GM21526 (cell line): ENCODE data around the gene ATP1B3.
A peak's percentile ranks its signal among the peaks of the same experiment; 100 is the strongest.
"Not testable (repeated sequence)": the region's sequence is repeated elsewhere in the genome, so short reads cannot be mapped to it uniquely, and the experiment has no call there.

ENCODE experiments used
- ATAC-seq: cut with Tn5 transposase; IDR thresholded peaks from one replicate; pipeline ENCODE4 v1.9.1; 2021; ENCODE audit warnings: moderate library complexity; ENCODE audit not compliant: unreplicated experiment, low FRiP score

The ATP1B3 gene

GRCh38 chr3:141876381-141876890 lies at the start of gene ATP1B3:
Gene ATP1B3, plus strand, starts transcription at chr3:141876643. Its CDS starts 159 bp downstream, at chr3:141876802.
- ATAC-seq, result peak; percentile 76

GRCh38 chr3:141828487-141828886 lies 48.0 kb upstream of the ATP1B3 start:
- no peak for ATAC-seq

- ATAC-seq, result no peak
Observed at GRCh38 chr3:141828890-141829289, 47.6 kb upstream of the ATP1B3 start.

GRCh38 chr3:141830508-141830907 lies 45.9 kb upstream of the ATP1B3 start:
- no peak for ATAC-seq

- ATAC-seq, result no peak
Observed at GRCh38 chr3:141834292-141834691, 42.2 kb upstream of the ATP1B3 start.

- ATAC-seq, result no peak
Observed at GRCh38 chr3:141835557-141836229, 40.8 kb upstream of the ATP1B3 start.

- no peak for ATAC-seq
Observed at GRCh38 chr3:141839389-141839788, 37.1 kb upstream of the ATP1B3 start.

- no peak for ATAC-seq
Observed at GRCh38 chr3:141840737-141841544, 35.5 kb upstream of the ATP1B3 start.

GRCh38 chr3:141844108-141844507 lies 32.3 kb upstream of the ATP1B3 start:
- ATAC-seq, result no peak

- no peak for ATAC-seq
Observed at GRCh38 chr3:141844812-141845211, 31.6 kb upstream of the ATP1B3 start.

GRCh38 chr3:141845407-141846049 lies 30.9 kb upstream of the ATP1B3 start:
- ATAC-seq, result no peak

- no peak for ATAC-seq
Observed at GRCh38 chr3:141846050-141846433, 30.4 kb upstream of the ATP1B3 start.

GRCh38 chr3:141848159-141848748 lies 28.2 kb upstream of the ATP1B3 start:
- not testable (repeated sequence) for ATAC-seq

GRCh38 chr3:141849056-141849815 lies 27.2 kb upstream of the ATP1B3 start:
- ATAC-seq, result no peak

- ATAC-seq, result no peak
Observed at GRCh38 chr3:141851411-141851810, 25.0 kb upstream of the ATP1B3 start.

- ATAC-seq, result no peak
Observed at GRCh38 chr3:141853081-141853601, 23.3 kb upstream of the ATP1B3 start.

GRCh38 chr3:141853629-141854168 lies 22.7 kb upstream of the ATP1B3 start:
- ATAC-seq, result no peak

- ATAC-seq, result no peak
Observed at GRCh38 chr3:141854599-141854998, 21.8 kb upstream of the ATP1B3 start.

GRCh38 chr3:141858312-141858711 lies 18.1 kb upstream of the ATP1B3 start:
- no peak for ATAC-seq

GRCh38 chr3:141859651-141860050 lies 16.8 kb upstream of the ATP1B3 start:
- no peak for ATAC-seq
